AG04450 (cell line): ENCODE results near the gene FFAR3. TPM values are rescaled to one million over a fixed set of nuclear protein-coding genes. Genes with fewer than 3 reads are reported as not detected.

Experiments
- CTCF ChIA-PET: fragments of 300-600, 350-600 bp; formaldehyde crosslinking; extraction: SDS; loops from one replicate; lab custom pipeline; 2022; ENCODE audit warnings: antibody characterized with exemption, inconsistent platforms; lab: Charles Lee
- POLR2A ChIA-PET: fragments of 350-600 bp; formaldehyde crosslinking; extraction: SDS; loops from one replicate; lab custom pipeline; 2021; ENCODE audit warnings: antibody characterized with exemption, inconsistent platforms; lab: Yijun Ruan, JAX
- DNase-seq: peaks from one replicate; pipeline ENCODE4 v3.0.0-alpha.2; 2011; ENCODE audit warnings: low read depth, low spot score
- H3K27ac ChIP-seq: one replicate; pipeline ENCODE4 v1.5.1; 2012; ENCODE audit warnings: low read depth, low read length, control low read depth
- H3K27me3 ChIP-seq: one replicate; pipeline ENCODE4 v1.6.0; 2012; ENCODE audit warnings: low read length; ENCODE audit not compliant: control insufficient read depth, insufficient read depth
- H3K4me3 ChIP-seq: 2 replicates; pipeline ENCODE4 v1.5.1; 2011; ENCODE audit warnings: mild to moderate bottlenecking, low read depth, low read length, control low read depth
- H3K9me3 ChIP-seq: 2 replicates; pipeline ENCODE4 v1.5.1; 2012; ENCODE audit warnings: low read length; ENCODE audit not compliant: control insufficient read depth, insufficient read depth
- polyA plus RNA-seq: library from polyadenylated mRNA; depleted of rRNA; stranded (reverse); fragments of >200 nt; gene quantifications from 2 replicates; pipeline ENCODE4 v1.2.3, GENCODE V29; 2011
- TF ChIP-seq, protein P1 (sequence below): IDR thresholded peaks from 2 replicates; pipeline ENCODE4 v1.5.1; 2011; ENCODE audit warnings: low read depth, low read length, control low read depth, inconsistent platforms

Gene FFAR3
- polyA plus RNA-seq, 1 experiment: not detected

DNA sequence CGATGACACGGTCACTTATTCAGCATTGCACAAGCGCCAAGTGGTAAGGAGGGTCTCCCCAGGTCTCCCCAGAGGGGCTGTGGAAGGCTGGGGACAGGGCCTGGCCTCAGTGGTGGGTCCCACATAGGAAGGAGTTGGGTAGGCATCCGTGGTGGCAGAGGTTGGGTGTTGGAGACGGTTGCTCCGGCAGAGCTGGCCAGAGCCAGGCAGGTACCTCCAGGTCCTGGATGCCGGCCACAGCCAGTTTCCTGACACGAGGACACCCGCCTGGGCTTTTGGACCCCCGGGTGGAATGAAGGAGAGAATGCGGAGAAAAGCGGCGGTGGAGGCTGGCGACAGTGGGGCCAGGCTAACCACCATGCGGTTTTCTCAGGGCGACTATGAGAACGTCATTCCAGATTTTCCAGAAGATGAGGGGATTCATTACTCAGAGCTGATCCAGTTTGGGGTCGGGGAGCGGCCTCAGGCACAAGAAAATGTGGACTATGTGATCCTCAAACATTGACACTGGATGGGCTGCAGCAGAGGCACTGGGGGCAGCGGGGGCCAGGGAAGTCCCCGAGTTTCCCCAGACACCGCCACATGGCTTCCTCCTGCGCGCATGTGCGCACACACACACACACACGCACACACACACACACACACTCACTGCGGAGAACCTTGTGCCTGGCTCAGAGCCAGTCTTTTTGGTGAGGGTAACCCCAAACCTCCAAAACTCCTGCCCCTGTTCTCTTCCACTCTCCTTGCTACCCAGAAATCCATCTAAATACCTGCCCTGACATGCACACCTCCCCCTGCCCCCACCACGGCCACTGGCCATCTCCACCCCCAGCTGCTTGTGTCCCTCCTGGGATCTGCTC lies 11.8 kb upstream of the FFAR3 start:
- Histone ChIP-seq H3K27me3 (peaks cover 6% of the 10 kb centered on the region), H3K27ac (no peak overlapping the region), H3K9me3 (no peaks in the 10 kb centered on the region), H3K4me3 (no peak overlapping the region)
- CTCF ChIA-PET: no interaction called here
- POLR2A ChIA-PET: no interaction called here
- no peak for DNase-seq
- TF ChIP-seq, protein P1, sequence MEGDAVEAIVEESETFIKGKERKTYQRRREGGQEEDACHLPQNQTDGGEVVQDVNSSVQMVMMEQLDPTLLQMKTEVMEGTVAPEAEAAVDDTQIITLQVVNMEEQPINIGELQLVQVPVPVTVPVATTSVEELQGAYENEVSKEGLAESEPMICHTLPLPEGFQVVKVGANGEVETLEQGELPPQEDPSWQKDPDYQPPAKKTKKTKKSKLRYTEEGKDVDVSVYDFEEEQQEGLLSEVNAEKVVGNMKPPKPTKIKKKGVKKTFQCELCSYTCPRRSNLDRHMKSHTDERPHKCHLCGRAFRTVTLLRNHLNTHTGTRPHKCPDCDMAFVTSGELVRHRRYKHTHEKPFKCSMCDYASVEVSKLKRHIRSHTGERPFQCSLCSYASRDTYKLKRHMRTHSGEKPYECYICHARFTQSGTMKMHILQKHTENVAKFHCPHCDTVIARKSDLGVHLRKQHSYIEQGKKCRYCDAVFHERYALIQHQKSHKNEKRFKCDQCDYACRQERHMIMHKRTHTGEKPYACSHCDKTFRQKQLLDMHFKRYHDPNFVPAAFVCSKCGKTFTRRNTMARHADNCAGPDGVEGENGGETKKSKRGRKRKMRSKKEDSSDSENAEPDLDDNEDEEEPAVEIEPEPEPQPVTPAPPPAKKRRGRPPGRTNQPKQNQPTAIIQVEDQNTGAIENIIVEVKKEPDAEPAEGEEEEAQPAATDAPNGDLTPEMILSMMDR: no peak

DNA sequence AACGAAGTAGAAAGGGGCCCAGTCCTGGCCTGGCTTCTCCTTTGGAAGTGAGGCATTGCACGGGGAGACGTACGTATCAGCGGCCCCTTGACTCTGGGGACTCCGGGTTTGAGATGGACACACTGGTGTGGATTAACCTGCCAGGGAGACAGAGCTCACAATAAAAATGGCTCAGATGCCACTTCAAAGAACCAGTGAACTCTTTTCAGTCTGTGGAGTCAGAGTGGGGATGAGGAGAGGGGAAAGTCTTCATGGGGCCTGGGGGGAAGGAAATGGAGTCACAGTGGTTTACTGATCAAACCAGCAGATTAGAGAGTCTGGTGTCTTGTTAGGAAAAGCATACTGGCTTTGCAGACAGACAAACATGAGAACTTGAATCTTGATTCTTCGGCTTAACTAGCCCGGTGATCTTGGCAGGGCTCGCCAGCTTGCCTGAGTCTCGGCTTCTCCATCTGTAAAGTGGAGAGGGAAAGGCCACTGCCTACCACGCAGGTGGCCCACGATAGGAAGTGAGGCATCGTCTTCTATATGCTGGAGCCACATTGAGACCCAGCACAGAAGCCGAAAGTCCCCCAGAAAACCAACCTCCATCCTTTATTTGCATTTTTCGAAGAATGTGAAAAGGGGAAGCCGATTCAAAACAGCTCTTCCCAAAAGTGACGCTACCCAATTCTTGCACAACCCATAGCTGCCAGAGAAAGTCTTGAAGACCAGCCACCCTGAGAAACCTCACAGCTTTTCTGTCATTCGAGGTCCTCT lies 10.9 kb upstream of the FFAR3 start, which contains the start of gene FFAR1:
Gene FFAR1, plus strand, starts transcription at position 732 of the 759 bp plus-strand sequence. CDS start 3,650 bp downstream, outside the sequence.
- CTCF ChIA-PET: no interaction called here
- H3K27me3 ChIP-seq: peaks cover 6% of the 10 kb centered on the region
- no peak within 1 kb of the TSS for H3K4me3 ChIP-seq
- POLR2A ChIA-PET: no interaction called here
- DNase-seq: no peak
- TF ChIP-seq, protein P1: no peak
- no peaks in the 10 kb centered on the region for H3K9me3 ChIP-seq
- no peak within 1 kb of the TSS for H3K27ac ChIP-seq

DNA sequence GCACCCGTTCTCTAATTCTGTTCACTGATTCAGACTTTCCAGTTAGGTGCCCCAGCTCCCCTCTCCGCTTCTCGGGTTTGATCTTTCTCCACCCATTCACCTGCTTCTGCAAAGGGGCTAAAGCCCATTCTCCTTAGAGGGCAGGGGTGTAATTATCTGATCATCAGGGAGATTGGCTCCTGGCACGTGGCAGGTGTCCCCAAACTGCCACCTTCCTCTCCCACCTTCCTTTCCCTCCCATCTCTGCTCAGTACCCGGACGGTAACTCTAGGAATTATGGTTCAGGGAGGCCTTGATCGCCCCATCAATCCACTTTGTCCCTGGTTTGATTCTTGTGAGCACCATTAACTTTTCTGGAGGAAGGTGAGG lies 10.3 kb upstream of the FFAR3 start:
- DNase-seq: no peak
- H3K9me3 ChIP-seq: no peaks in the 10 kb centered on the region
- no peak overlapping the region for H3K27ac ChIP-seq
- H3K27me3 ChIP-seq: peaks cover 6% of the 10 kb centered on the region
- ChIA-PET CTCF (no interaction called here), POLR2A (no interaction called here)
- no peak overlapping the region for H3K4me3 ChIP-seq
- TF ChIP-seq, protein P1: no peak

DNA sequence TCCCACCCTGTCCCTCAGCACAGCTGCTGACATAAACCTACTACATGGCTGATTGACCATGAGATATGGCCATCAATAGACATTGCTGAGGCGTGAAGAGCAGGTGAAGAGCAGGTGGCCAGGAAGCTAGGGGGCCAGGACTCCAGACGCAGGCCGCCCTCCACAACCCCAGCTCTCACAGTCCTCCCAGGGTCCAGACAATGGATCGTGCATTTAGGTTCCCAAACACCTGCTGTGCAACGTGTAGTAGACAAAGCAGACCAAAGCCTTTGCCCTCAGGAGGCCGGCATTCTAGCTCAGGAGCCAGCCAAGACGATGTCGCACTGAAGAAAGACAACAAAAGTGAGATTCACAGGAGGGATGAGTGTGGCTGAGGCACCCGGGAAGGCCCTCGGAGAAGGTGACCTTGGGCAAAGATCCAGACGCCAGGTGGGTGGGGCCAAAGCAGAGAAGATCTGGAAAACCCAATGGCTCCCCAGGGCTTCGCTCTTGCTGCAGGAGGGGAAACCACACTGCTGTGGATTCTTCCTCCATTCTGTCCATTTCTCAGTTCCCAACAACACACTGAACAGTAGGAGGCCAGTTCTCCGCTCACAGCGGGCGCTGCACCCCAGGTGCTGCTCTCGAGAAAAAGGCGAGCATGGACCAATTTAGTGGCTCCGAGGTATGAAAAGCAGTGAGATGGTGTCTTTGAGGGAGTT lies 9.2 kb upstream of the FFAR3 start:
- H3K27ac ChIP-seq: no peak overlapping the region
- TF ChIP-seq, protein P1: no peak
- ChIA-PET CTCF (no interaction called here), POLR2A (no interaction called here)
- H3K27me3 ChIP-seq: peaks cover 12% of the 10 kb centered on the region
- H3K9me3 ChIP-seq: no peaks in the 10 kb centered on the region
- no peak for DNase-seq
- H3K4me3 ChIP-seq: no peak overlapping the region
